Measurements from ENCODE around the gene ASH1L. TPM values are rescaled to one million over a fixed set of nuclear protein-coding genes. Genes with fewer than 3 reads are reported as not detected.

The ASH1L gene
- total RNA-seq, 1 experiment from 2014 or later: 29.3 TPM

DNA sequence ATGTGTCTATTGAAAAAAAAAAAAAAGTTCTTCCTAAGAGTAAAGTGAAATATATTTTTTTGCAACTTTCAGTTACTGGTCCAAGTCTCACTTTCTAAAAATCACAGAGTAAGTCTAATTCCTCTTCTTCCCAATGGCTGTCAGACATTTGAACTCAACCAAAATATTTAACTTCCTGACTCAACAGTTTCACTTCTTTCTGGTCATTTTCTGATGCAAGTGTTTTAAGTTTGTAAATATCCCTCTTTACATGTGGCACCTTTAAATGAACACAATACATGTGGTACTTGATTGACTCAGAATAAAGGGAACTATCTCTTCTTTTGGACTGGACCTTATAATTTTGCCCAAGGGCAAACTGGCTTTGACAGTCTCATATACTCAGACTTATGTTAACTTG is 76.7 kb downstream of the ASH1L start:
- ChIA-PET CTCF (no interaction called here), POLR2A (no interaction called here)
- Mint-ChIP-seq H3K27me3 (ENCODE audit: low read depth) (no peaks in the 10 kb centered on the region), H3K9me3 (peaks cover 3% of the 10 kb centered on the region), H3K27ac (no peak overlapping the region), H3K4me3 (no peak overlapping the region), H3K4me1 (no peaks in the 10 kb centered on the region), H3K36me3 (peaks cover 16% of the 10 kb centered on the region)
- TF ChIP-seq KAT7 (CRISPR knock-in tag; IDR thresholded peaks at IDR 0.05; ENCODE audit: borderline replicate concordance): no peak
- TF ChIP-seq, protein P1, sequence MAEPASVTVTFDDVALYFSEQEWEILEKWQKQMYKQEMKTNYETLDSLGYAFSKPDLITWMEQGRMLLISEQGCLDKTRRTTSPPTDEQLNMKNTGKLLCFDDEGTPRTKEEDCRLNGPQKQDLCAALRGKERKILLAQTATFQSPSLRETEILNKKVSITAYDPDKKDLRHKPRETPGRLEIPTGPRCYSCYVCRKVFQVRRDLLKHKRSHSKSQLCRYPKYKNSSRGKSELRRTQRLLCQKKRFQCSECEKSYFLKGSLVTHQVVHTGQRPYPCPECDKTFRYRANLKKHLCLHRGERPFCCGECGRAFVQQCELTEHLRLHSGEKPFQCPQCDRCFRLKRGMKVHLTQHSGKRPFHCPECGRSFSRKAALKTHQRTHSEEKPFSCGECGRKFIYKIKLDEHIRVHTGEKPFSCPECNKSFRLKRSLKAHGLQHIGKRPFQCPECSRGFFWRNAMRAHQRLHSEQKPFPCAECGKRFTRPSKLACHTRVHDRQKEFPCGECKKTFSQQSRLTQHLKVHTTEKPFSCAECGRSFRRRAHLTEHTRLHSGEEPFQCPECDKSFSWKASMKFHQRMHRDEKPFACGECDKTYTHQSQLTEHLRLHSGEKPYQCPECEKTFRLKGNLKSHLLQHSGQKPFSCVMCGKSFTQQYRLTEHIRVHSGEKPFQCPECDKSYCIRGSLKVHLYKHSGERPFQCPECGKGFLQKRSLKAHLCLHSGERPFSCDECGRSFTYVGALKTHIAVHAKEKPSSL (CRISPR knock-in tag; conservative IDR thresholded peaks at IDR 0.05): no peak
- TF ChIP-seq, protein P2, sequence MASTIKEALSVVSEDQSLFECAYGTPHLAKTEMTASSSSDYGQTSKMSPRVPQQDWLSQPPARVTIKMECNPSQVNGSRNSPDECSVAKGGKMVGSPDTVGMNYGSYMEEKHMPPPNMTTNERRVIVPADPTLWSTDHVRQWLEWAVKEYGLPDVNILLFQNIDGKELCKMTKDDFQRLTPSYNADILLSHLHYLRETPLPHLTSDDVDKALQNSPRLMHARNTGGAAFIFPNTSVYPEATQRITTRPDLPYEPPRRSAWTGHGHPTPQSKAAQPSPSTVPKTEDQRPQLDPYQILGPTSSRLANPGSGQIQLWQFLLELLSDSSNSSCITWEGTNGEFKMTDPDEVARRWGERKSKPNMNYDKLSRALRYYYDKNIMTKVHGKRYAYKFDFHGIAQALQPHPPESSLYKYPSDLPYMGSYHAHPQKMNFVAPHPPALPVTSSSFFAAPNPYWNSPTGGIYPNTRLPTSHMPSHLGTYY (CRISPR knock-in tag; IDR thresholded peaks at IDR 0.05): no peak
- TF ChIP-seq, protein P3, sequence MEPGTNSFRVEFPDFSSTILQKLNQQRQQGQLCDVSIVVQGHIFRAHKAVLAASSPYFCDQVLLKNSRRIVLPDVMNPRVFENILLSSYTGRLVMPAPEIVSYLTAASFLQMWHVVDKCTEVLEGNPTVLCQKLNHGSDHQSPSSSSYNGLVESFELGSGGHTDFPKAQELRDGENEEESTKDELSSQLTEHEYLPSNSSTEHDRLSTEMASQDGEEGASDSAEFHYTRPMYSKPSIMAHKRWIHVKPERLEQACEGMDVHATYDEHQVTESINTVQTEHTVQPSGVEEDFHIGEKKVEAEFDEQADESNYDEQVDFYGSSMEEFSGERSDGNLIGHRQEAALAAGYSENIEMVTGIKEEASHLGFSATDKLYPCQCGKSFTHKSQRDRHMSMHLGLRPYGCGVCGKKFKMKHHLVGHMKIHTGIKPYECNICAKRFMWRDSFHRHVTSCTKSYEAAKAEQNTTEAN (CRISPR knock-in tag; IDR thresholded peaks at IDR 0.05): no peak
- TF ChIP-seq, protein P4, sequence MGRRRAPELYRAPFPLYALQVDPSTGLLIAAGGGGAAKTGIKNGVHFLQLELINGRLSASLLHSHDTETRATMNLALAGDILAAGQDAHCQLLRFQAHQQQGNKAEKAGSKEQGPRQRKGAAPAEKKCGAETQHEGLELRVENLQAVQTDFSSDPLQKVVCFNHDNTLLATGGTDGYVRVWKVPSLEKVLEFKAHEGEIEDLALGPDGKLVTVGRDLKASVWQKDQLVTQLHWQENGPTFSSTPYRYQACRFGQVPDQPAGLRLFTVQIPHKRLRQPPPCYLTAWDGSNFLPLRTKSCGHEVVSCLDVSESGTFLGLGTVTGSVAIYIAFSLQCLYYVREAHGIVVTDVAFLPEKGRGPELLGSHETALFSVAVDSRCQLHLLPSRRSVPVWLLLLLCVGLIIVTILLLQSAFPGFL (CRISPR knock-in tag; IDR thresholded peaks at IDR 0.05; ENCODE audit: borderline replicate concordance): no peak
- TF ChIP-seq TCF7 (CRISPR knock-in tag; IDR thresholded peaks at IDR 0.05; ENCODE audit: low read depth): no peak
- TF ChIP-seq ZNF263 (CRISPR knock-in tag; IDR thresholded peaks at IDR 0.05; ENCODE audit: low read depth): no peak
- no peak for TF ChIP-seq FOXJ3 (CRISPR knock-in tag; IDR thresholded peaks at IDR 0.05; ENCODE audit: borderline replicate concordance)
- no peak for TF ChIP-seq MXD4 (CRISPR knock-in tag; IDR thresholded peaks at IDR 0.05; ENCODE audit: borderline replicate concordance)
- TF ChIP-seq, protein P5, sequence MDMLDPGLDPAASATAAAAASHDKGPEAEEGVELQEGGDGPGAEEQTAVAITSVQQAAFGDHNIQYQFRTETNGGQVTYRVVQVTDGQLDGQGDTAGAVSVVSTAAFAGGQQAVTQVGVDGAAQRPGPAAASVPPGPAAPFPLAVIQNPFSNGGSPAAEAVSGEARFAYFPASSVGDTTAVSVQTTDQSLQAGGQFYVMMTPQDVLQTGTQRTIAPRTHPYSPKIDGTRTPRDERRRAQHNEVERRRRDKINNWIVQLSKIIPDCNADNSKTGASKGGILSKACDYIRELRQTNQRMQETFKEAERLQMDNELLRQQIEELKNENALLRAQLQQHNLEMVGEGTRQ (CRISPR knock-in tag; IDR thresholded peaks at IDR 0.05): no peak
- TF ChIP-seq, protein P6, sequence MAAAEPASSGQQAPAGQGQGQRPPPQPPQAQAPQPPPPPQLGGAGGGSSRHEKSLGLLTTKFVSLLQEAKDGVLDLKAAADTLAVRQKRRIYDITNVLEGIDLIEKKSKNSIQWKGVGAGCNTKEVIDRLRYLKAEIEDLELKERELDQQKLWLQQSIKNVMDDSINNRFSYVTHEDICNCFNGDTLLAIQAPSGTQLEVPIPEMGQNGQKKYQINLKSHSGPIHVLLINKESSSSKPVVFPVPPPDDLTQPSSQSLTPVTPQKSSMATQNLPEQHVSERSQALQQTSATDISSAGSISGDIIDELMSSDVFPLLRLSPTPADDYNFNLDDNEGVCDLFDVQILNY (CRISPR knock-in tag; IDR thresholded peaks at IDR 0.05): no peak
- no peak for TF ChIP-seq SMAD4 (CRISPR knock-in tag; IDR thresholded peaks at IDR 0.05)
- no peak for TF ChIP-seq NR2C2 (CRISPR knock-in tag; IDR thresholded peaks at IDR 0.05)
- TF ChIP-seq, protein P7, sequence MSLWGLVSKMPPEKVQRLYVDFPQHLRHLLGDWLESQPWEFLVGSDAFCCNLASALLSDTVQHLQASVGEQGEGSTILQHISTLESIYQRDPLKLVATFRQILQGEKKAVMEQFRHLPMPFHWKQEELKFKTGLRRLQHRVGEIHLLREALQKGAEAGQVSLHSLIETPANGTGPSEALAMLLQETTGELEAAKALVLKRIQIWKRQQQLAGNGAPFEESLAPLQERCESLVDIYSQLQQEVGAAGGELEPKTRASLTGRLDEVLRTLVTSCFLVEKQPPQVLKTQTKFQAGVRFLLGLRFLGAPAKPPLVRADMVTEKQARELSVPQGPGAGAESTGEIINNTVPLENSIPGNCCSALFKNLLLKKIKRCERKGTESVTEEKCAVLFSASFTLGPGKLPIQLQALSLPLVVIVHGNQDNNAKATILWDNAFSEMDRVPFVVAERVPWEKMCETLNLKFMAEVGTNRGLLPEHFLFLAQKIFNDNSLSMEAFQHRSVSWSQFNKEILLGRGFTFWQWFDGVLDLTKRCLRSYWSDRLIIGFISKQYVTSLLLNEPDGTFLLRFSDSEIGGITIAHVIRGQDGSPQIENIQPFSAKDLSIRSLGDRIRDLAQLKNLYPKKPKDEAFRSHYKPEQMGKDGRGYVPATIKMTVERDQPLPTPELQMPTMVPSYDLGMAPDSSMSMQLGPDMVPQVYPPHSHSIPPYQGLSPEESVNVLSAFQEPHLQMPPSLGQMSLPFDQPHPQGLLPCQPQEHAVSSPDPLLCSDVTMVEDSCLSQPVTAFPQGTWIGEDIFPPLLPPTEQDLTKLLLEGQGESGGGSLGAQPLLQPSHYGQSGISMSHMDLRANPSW (CRISPR knock-in tag; conservative IDR thresholded peaks at IDR 0.05; ENCODE audit: low read depth): no peak
- DNase-seq (ENCODE audit: low spot score) (no peak), ATAC-seq (no peak)

DNA sequence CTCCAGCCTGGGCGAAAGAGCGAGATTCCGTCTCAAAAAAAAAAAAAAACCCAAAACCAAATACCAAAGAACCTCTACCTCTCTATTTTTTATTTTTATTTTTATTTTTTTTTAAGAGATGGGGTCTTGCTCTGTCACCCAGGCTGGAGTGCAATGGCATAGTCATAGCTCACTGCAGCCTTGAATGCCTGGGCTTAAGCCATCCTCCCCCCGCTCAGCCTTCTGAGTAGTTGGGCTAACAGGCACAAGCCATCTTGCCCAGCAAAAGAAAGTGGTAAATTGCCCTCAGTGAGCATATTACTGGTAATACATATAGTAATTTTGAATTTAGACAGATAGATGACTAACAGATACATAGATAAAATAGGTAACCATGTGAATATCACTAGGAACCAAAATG is 77.4 kb downstream of the ASH1L start:
- DNase-seq (ENCODE audit: low spot score) (no peak), ATAC-seq (no peak)
- Mint-ChIP-seq H3K9me3 (no peaks in the 10 kb centered on the region), H3K36me3 (peaks cover 19% of the 10 kb centered on the region), H3K4me3 (no peak overlapping the region), H3K27ac (no peak overlapping the region), H3K4me1 (no peaks in the 10 kb centered on the region), H3K27me3 (ENCODE audit: low read depth) (no peaks in the 10 kb centered on the region)
- CTCF ChIA-PET: no interaction called here
- TF ChIP-seq SOX15 (CRISPR knock-in tag; IDR thresholded peaks at IDR 0.05): no peak
- POLR2A ChIA-PET: no interaction called here

All from WTC11 (cell line).